Pancreas (tissue), 10 donors: ENCODE data around the gene CROCC. TPM values are rescaled to one million over a fixed set of nuclear protein-coding genes. Genes with fewer than 3 reads are reported as not detected.
"Not testable (repeated sequence)": the region's sequence is repeated elsewhere in the genome, so short reads cannot be mapped to it uniquely, and the experiment has no call there.

ENCODE experiments used
- ATAC-seq, 4 donors: fragments of 200-7000 bp; cut with Tn5 transposase; one replicate each; pipeline versions ENCODE4 v1.8.0 to v1.9.1; 2020; ENCODE audit warnings: mild to moderate bottlenecking in 4 of 4, moderate library complexity in 4 of 4
- DNase-seq, 6 donors: peaks; one replicate each; pipeline ENCODE4 v3.0.0-alpha.2; 2020
- FAIRE-seq: peaks from 2 replicates; lab custom pipeline; 2012; peaks lifted over from hg19 to GRCh38; lab: Jason Lieb, UNC
- H3K27ac ChIP-seq, 4 donors: fragments of 200-600 bp; sonication (generic); 1 replicate in 3 of 4; 2 replicates in 1 of 4; pipeline versions ENCODE4 v1.5.0 to v1.8.0; 2020
- H3K27me3 ChIP-seq, 4 donors: fragments of 200-600 bp; one replicate each; pipeline ENCODE4 v1.8.0; 2021
- H3K36me3 ChIP-seq, 3 donors: fragments of 200-600 bp; sonication (generic) in 1 of 3; one replicate each; pipeline versions ENCODE4 v1.5.0 to v1.8.0; 2020 to 2021
- H3K4me1 ChIP-seq, 3 donors: fragments of 200-600 bp; one replicate each; pipeline ENCODE4 v1.8.0; 2021
- H3K4me3 ChIP-seq, 4 donors: fragments of 200-600 bp; sonication (generic) in 2 of 4; one replicate each; pipeline versions ENCODE4 v1.5.0 to v1.8.0; 2020 to 2021
- H3K9me3 ChIP-seq, 4 donors: fragments of 200-600 bp; one replicate each; pipeline ENCODE4 v1.8.0; 2021
- WGBS, 2 donors: extraction: QIAGEN DNeasy Blood & Tissue Kit; methylation state at CpG; one replicate each; pipeline ENCODE4 v1.1.7; 2013; 5-methylcytosine and 5-hydroxymethylcytosine counted together
- intact Hi-C, 3 donors: fragments of 100-400 bp; cut with DNase I; formaldehyde crosslinking; loops; one replicate each; pipeline versions ENCODE4 v1.11.1 to v1.14.2; 2022
- polyA plus RNA-seq, 2 donors: library from polyadenylated mRNA; stranded (reverse); fragments of 200-250 nt; gene quantifications; one replicate each; pipeline ENCODE4 v1.2.3, GENCODE V29; 2013
- total RNA-seq, 6 donors: library from RNA; stranded (reverse); fragmentation: NEBNext Ultra II Directional in 4 of 6; extraction: Animal tissue kit (Norgen Biotek cat#: 25700) in 4 of 6; gene quantifications; one replicate each; pipeline versions ENCODE4 v1.2.1 to v1.2.4, GENCODE V29; 2021 to 2023
- TF ChIP-seq, protein P1 (sequence below), 4 donors: fragments of 200-600 bp; sonication (generic) in 3 of 4; IDR thresholded peaks; one replicate each; pipeline versions ENCODE4 v1.5.0 to v1.8.0; 2021; ENCODE audit warnings: antibody characterized with exemption in 4 of 4
- donor health status: healthy with polysubstance abuse.
- donor health status: DM: no; HTN: no; CAD: no; lungs with moderate emphysema.
- donor health status: DM: no; HTN: no; CAD: no.
- donor health status: control.
- donor health status: control.
- donor health status: Bipolar disorder and iron deficiency.
- donor health status: DM: yes; HTN: yes; CAD: no.
- donor health status: DM: no; HTN: no; CAD: no.
- donor health status: DM: no; HTN: no; CAD: no.
- donor health status: DM: yes; HTN: yes; CAD: no.

CROCC gene
- total RNA-seq (10 to 100 TPM in 5 of 6 donors, 1 to 10 TPM in 1; 8.1 to 18.3 (median 13.6) TPM), polyA plus RNA-seq (100 to 1,000 TPM in 1 of 2 donors, 10 to 100 TPM in 1; 52.6 to 101 TPM)

- Histone ChIP-seq H3K36me3 (no peaks in the 10 kb centered on the region), H3K27me3 (no peaks in the 10 kb centered on the region), H3K4me3 (no peak within 1 kb of the TSS), H3K27ac (peak within 1 kb of the TSS in 1 of 4 donors; percentile 64), H3K4me1 (peaks cover 4 to 11% (median 8%) of the 10 kb centered on the region in 3 donors), H3K9me3 (no peaks in the 10 kb centered on the region)
- 31 to 34% methylated on average over 17 of the region's 17 CpGs for WGBS, 2 donors
- intact Hi-C loops, result no loop called here
- DNase-seq (peak in 5 of 6 donors; percentile 69 to 88 (median 82)), FAIRE-seq (no peak), ATAC-seq (peak; percentile 74 to 81 (median 78))
- TF ChIP-seq, protein P1, sequence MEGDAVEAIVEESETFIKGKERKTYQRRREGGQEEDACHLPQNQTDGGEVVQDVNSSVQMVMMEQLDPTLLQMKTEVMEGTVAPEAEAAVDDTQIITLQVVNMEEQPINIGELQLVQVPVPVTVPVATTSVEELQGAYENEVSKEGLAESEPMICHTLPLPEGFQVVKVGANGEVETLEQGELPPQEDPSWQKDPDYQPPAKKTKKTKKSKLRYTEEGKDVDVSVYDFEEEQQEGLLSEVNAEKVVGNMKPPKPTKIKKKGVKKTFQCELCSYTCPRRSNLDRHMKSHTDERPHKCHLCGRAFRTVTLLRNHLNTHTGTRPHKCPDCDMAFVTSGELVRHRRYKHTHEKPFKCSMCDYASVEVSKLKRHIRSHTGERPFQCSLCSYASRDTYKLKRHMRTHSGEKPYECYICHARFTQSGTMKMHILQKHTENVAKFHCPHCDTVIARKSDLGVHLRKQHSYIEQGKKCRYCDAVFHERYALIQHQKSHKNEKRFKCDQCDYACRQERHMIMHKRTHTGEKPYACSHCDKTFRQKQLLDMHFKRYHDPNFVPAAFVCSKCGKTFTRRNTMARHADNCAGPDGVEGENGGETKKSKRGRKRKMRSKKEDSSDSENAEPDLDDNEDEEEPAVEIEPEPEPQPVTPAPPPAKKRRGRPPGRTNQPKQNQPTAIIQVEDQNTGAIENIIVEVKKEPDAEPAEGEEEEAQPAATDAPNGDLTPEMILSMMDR (IDR thresholded peaks at IDR 0.05), result no peak
Measured at GRCh38 chr1:16921391-16922185, at the start of gene CROCC. TSS of gene CROCC (plus strand) at chr1:16921931. CDS start at chr1:16922019, 88 bp downstream.

DNA sequence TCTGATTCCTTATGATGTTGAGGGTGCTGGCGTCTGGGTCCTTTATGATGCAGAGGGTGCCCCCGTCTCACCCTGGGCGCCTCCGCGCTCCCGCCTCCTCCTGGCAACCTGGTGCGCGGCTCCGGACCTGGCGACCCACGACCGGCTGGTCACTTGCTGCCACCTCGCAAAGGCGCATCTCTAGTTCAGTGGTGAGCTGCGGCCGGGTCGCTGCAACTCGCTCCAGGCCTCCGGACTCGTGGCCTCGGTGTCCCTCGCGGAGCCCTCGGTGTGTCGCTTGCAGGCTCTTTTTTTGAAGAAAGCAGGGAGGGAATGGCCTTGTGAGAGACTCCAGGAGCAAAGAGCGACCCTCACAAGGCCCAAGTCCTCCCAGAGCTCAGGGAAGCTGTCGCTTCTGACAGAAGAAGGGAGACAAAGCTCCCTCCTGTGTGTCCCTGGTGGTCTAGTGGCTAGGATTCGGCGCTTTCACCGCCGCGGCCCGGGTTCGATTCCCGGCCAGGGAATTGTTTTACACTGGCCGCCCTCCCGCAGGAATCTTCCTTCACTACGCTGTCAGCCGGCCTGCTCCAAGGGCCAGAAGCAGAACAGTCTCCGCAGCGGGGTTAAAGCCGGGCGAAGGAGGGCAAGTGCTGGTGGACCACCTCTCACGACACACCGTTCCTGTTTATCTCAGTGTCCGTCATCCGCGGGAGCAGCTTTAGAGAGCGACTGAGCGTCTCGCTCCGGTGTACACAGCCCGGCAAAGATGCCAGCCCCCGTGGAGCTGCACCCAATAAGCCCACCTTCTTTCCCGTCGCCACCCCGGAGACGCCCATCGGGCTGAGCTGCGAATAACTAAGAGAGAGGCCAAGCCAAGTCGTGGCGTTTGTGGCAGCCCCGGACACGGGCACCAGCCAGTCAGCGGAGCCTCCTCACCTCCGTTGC is 49.3 kb upstream of the CROCC start:
- FAIRE-seq, H3K4me1 ChIP-seq, H3K36me3 ChIP-seq, H3K9me3 ChIP-seq, H3K27me3 ChIP-seq, intact Hi-C loops: not testable (repeated sequence)
- H3K4me3 ChIP-seq, result peak overlapping the region in 2 of 4 donors; percentile 28 to 29
- peak overlapping the region in 1 of 4 donors; percentile 8 for H3K27ac ChIP-seq
- 45 to 49% methylated on average over 54 to 59 of the region's 66 CpGs for WGBS, 2 donors
- ATAC-seq (peak; percentile 67 to 85 (median 74)), DNase-seq (peak; percentile 21 to 90 (median 62))

DNA sequence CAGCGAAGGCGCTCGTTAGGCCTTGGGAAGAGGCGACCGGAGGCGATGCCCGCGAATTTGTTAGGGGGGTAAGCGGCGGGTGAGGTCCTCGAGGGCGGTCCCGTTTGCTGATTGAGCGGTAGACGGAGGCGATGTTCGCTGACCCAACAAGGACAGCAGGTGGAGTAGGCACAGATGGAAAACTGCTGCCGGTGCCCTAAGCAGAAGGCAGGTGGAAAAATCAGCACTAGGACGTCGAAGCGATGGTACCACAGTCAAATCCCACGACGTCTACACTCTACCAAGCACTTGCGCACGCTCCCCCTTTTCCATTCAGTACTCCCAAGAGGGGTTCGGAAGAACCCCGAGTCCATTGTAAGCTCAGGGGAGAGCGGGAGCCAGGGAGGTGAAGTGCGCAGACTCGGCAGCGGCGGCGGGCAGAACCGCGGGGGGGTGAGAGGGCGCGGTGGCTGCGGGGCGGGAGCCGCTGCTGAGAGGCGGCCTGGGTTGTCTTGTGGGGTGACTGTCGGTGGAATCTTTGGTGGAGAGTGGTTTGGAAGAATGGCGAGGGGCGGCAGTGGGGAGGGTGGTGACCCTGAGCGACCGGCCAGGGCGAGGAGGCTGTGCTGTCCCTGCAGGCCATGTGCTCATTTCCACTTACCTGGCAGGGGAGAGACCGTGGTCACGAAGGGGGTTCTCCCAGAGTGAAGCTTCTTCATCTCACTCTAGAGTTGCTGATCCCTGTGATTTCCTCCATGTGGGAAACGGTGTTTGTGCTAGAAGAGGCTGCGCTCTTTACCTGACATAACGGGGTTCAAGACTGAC is 48.5 kb upstream of the CROCC start:
- peak; percentile 69 to 86 (median 80) for DNase-seq

GRCh38 chr1:16874968-16875765 is 46.6 kb upstream of the CROCC start:
- FAIRE-seq, H3K4me3 ChIP-seq, H3K27ac ChIP-seq, H3K27me3 ChIP-seq, ATAC-seq, intact Hi-C loops, H3K9me3 ChIP-seq, H3K4me1 ChIP-seq, DNase-seq, H3K36me3 ChIP-seq: not testable (repeated sequence)
- 49 to 61% methylated on average over 31 of the region's 35 CpGs for WGBS, 2 donors

More for the DNA sequence above, 48.5 kb upstream of the CROCC start:
- FAIRE-seq, H3K27me3 ChIP-seq, H3K9me3 ChIP-seq, H3K4me1 ChIP-seq, H3K36me3 ChIP-seq, intact Hi-C loops, H3K27ac ChIP-seq: not testable (repeated sequence)
- 17% methylated on average over 37 to 40 of the region's 52 CpGs for WGBS, 2 donors
- H3K4me3 ChIP-seq, result peak overlapping the region in 2 of 4 donors; percentile 28 to 29
- peak; percentile 75 to 83 (median 77) for ATAC-seq

DNA sequence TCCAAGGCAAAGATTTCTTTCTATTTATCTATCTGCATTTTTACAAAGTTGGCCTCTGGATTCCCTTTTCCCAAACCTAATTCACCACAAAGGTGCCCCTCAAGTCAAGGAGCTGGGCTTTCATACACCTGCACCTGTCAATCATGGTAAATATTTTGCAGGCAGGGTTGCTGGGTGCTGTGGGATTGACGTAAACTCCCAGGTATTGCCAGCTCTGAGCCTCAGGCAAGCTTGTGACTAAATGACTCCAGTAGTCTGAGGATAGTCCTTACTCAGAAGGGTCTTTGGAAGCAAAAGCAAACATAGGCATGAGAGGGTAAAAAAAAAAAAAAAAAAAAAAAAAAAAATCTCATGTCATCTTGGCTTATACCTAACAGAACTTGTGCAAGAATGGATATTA is 40.0 kb upstream of the CROCC start:
- H3K27me3 ChIP-seq, H3K9me3 ChIP-seq, H3K4me3 ChIP-seq, H3K4me1 ChIP-seq, H3K27ac ChIP-seq, H3K36me3 ChIP-seq, intact Hi-C loops, FAIRE-seq, DNase-seq: not testable (repeated sequence)
- peak in 2 of 4 donors; percentile 43 to 60 for ATAC-seq
- WGBS, 2 donors, result 54 to 76% methylated on average over 1 of the region's 1 CpG

DNA sequence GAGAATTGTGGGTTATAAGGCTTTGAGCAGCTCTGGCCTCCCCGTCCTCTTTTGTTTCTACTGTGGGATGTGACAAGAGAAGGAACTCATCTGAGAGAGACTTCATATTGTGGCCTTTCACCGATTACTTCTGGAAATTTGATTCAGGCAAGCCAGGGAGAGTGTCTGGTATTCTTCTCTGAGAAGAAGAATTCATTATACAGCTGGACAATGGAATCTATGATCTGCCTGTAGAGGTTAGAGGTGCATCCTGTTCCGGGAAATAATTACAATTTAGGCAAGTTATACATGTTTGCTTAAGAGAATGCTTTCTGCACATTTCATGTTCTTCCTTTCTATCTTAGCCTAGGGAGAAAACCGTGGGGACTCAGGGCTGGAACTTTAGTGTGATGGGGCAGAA is 38.7 kb upstream of the CROCC start:
- DNase-seq (no peak), FAIRE-seq (no peak)
- intact Hi-C loops, result no loop called here

DNA sequence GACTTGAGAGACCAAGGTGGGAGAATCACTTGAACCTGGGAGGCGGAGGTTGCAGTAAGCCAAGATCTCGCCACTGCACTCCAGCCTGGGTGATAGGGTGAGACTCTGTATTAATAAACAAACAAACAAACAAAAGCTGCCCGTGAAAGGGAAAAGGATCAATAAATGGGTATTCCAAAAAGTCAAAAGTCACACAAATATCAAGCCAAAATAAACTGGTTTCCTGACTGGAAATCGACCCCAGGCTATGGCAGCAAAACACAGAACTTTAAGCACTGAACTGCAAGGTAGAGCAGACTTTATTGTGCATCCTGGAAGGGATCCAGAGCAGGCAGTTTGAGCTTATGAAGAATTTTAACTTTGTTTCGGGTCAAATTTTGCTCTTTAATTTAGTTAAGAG is 37.2 kb upstream of the CROCC start:
- H3K27me3 ChIP-seq, H3K36me3 ChIP-seq, intact Hi-C loops, H3K4me3 ChIP-seq, DNase-seq, H3K27ac ChIP-seq, ATAC-seq, FAIRE-seq, H3K4me1 ChIP-seq, H3K9me3 ChIP-seq: not testable (repeated sequence)
- WGBS, 2 donors, result 65 to 68% methylated on average over 5 of the region's 5 CpGs

More for the DNA sequence above, 38.7 kb upstream of the CROCC start:
- no peaks in the 10 kb centered on the region for H3K27me3 ChIP-seq
- H3K4me1 ChIP-seq, result no peaks in the 10 kb centered on the region
- TF ChIP-seq, protein P1 (IDR thresholded peaks at IDR 0.05), result no peak
- 74 to 80% methylated on average over 4 of the region's 4 CpGs for WGBS, 2 donors
- no peaks in the 10 kb centered on the region for H3K36me3 ChIP-seq
- ATAC-seq, result no peak
- no peak overlapping the region for H3K27ac ChIP-seq
- no peaks in the 10 kb centered on the region for H3K9me3 ChIP-seq
- no peak overlapping the region for H3K4me3 ChIP-seq
